Subcutaneous adipose tissue (tissue), 4 donors: Measurements from ENCODE around the gene SCP2D1. TPM values are rescaled to one million over a fixed set of nuclear protein-coding genes. Genes with fewer than 3 reads are reported as not detected.

Source experiments
- CTCF ChIP-seq: fragments of 450-650 bp; IDR thresholded peaks from one replicate; pipeline ENCODE4 v1.5.1; 2016; ENCODE audit warnings: low read depth, mild to moderate bottlenecking, control low read depth, antibody characterized with exemption, moderate library complexity
- total RNA-seq, 4 donors: library from RNA; depleted of rRNA; stranded (reverse); fragments of >200 nt; gene quantifications; one replicate each; pipeline ENCODE4 v1.1.0, GENCODE V29; 2016

The SCP2D1 gene
- total RNA-seq, 4 donors from 2014 or later, result not detected

- no peak for TF ChIP-seq CTCF
Measured at GRCh38 chr20:18839507-18840247, 26.1 kb downstream of the SCP2D1 start.

- TF ChIP-seq CTCF, result no peak
Measured at GRCh38 chr20:18840248-18840645, 26.7 kb downstream of the SCP2D1 start.

GRCh38 chr20:18845017-18845416 lies 31.4 kb downstream of the SCP2D1 start:
- no peak for TF ChIP-seq CTCF

- TF ChIP-seq CTCF, result no peak
Measured at GRCh38 chr20:18847226-18847755, 33.7 kb downstream of the SCP2D1 start.

- no peak for TF ChIP-seq CTCF
Measured at GRCh38 chr20:18849131-18849530, 35.5 kb downstream of the SCP2D1 start.

GRCh38 chr20:18851629-18852028 lies 38.0 kb downstream of the SCP2D1 start:
- TF ChIP-seq CTCF, result no peak

- no peak for TF ChIP-seq CTCF
Measured at GRCh38 chr20:18852318-18852717, 38.7 kb downstream of the SCP2D1 start.
